HepG2 (cell line): ENCODE results near the gene BAZ2A. TPM values are rescaled to one million over a fixed set of nuclear protein-coding genes. Genes with fewer than 3 reads are reported as not detected.

ENCODE experiments used
- ARNT2 ChIP-seq: sonication (generic); formaldehyde crosslinking; IDR thresholded peaks from 2 replicates; pipeline ENCODE4 v1.8.0; 2022; ENCODE audit warnings: mild to moderate bottlenecking, low read depth, missing genetic modification reagents, moderate library complexity
- CBX2 ChIP-seq, 2 experiments: fragments of 200-600 bp in 1 of 2; sonication (generic); formaldehyde crosslinking in 1 of 2; IDR thresholded peaks; 2 replicates each; pipeline versions ENCODE4 v1.7.0 to v1.8.1; 2018 to 2022; ENCODE audit warnings: low read depth in 2 of 2, low read length in 1 of 2, mild to moderate bottlenecking in 1 of 2, missing genetic modification reagents in 1 of 2
- CSRNP2 ChIP-seq: sonication (generic); formaldehyde crosslinking; conservative IDR thresholded peaks from 2 replicates; pipeline ENCODE4 v1.8.0; 2022; ENCODE audit warnings: low read depth, missing genetic modification reagents
- ETV6 ChIP-seq: sonication (generic); formaldehyde crosslinking; conservative IDR thresholded peaks from 2 replicates; pipeline ENCODE4 v1.4.0; 2020; ENCODE audit warnings: missing genetic modification reagents
- FOXA1 ChIP-seq, 2 experiments: fragments of 450-650 bp in 1 of 2; sonication (generic) in 1 of 2; formaldehyde crosslinking in 1 of 2; IDR thresholded peaks; 2 replicates each; pipeline versions ENCODE4 v1.4.0 to v1.6.1; 2016 to 2020; ENCODE audit warnings: missing genetic modification reagents in 1 of 2
- HES4 ChIP-seq: sonication (generic); formaldehyde crosslinking; IDR thresholded peaks from 2 replicates; pipeline ENCODE4 v1.9.0; 2021; ENCODE audit warnings: mild to moderate bottlenecking, missing genetic modification reagents, borderline replicate concordance
- MED13 ChIP-seq: sonication (generic); formaldehyde crosslinking; IDR thresholded peaks from 2 replicates; pipeline ENCODE4 v1.5.0; 2020; ENCODE audit warnings: missing genetic modification reagents
- MEIS1 ChIP-seq: sonication (generic); formaldehyde crosslinking; IDR thresholded peaks from 2 replicates; pipeline ENCODE4 v1.9.0; 2021; ENCODE audit warnings: mild to moderate bottlenecking, missing genetic modification reagents, moderate library complexity, borderline replicate concordance
- POLR2A ChIP-seq, 2 experiments: IDR thresholded peaks; 2 replicates each; pipeline ENCODE4 v1.6.1; 2011; ENCODE audit warnings: low read depth in 2 of 2, low read length in 2 of 2, mild to moderate bottlenecking in 1 of 2, moderate library complexity in 1 of 2; ENCODE audit not compliant: insufficient read depth in 1 of 2
- PRPF4 ChIP-seq: fragments of 200-400 bp; formaldehyde crosslinking; IDR thresholded peaks from 2 replicates; pipeline ENCODE4 v1.6.1; 2016; ENCODE audit warnings: low read length, low read depth; ENCODE audit not compliant: poor library complexity, severe bottlenecking
- SIN3A ChIP-seq: IDR thresholded peaks from 2 replicates; pipeline ENCODE4 v1.6.1; 2011; ENCODE audit warnings: low read depth, mild to moderate bottlenecking, control low read depth, low read length, borderline replicate concordance
- STAT5B ChIP-seq: sonication (generic); formaldehyde crosslinking; IDR thresholded peaks from 2 replicates; pipeline ENCODE4 v1.4.0; 2020; ENCODE audit warnings: missing genetic modification reagents
- THRA ChIP-seq: sonication (generic); formaldehyde crosslinking; IDR thresholded peaks from 2 replicates; pipeline ENCODE4 v1.4.0; 2020; ENCODE audit warnings: missing genetic modification reagents, borderline replicate concordance
- ZFP37 ChIP-seq: sonication (generic); formaldehyde crosslinking; IDR thresholded peaks from 2 replicates; pipeline ENCODE4 v1.4.0; 2020; ENCODE audit warnings: missing genetic modification reagents, borderline replicate concordance
- ZGPAT ChIP-seq: IDR thresholded peaks from 2 replicates; pipeline ENCODE4 v1.6.1; 2016; ENCODE audit warnings: mild to moderate bottlenecking
- ZNF557 ChIP-seq: sonication (generic); formaldehyde crosslinking; IDR thresholded peaks from 2 replicates; pipeline ENCODE4 v1.4.0; 2020; ENCODE audit warnings: missing genetic modification reagents
- ZNF562 ChIP-seq: sonication (generic); formaldehyde crosslinking; IDR thresholded peaks from 2 replicates; pipeline ENCODE4 v1.8.0; 2022; ENCODE audit warnings: missing genetic modification reagents, borderline replicate concordance
- ZNF691 ChIP-seq: sonication (generic); formaldehyde crosslinking; IDR thresholded peaks from 2 replicates; pipeline ENCODE4 v1.4.0; 2020; ENCODE audit warnings: missing genetic modification reagents, low read depth, mild to moderate bottlenecking, borderline replicate concordance
- ZSCAN9 ChIP-seq: IDR thresholded peaks from 2 replicates; pipeline ENCODE4 v1.6.1; 2016; ENCODE audit warnings: borderline replicate concordance
- polyA plus RNA-seq, 8 experiments: library from polyadenylated mRNA; depleted of rRNA in 3 of 8; stranded (reverse) in 7 of 8; unstranded in 1 of 8; fragments of >200 nt; fragmentation: Illumina TruSeq in 4 of 8; extraction: Trizol in 4 of 8; gene quantifications; 2 replicates each; pipeline versions ENCODE4 v1.2.1 to v1.2.3, GENCODE V29; 2011 to 2016; ENCODE audit warnings: low read depth in 4 of 8, missing spikeins in 1 of 8, mixed read lengths in 1 of 8; ENCODE audit not compliant: insufficient read depth in 1 of 8
- total RNA-seq, 5 experiments: library from RNA; depleted of rRNA; stranded (reverse); fragments of >200 nt; fragmentation: Illumina TruSeq; extraction: Trizol; gene quantifications; 2 replicates each; pipeline ENCODE4 v1.2.3, GENCODE V29; 2016; ENCODE audit warnings: low read depth in 1 of 5
- TF ChIP-seq, protein P1 (sequence below): sonication (generic); formaldehyde crosslinking; IDR thresholded peaks from 2 replicates; pipeline ENCODE4; 2020; ENCODE audit warnings: missing genetic modification reagents, mild to moderate bottlenecking, borderline replicate concordance

The BAZ2A gene
- total and polyA plus RNA-seq, 2 of the 13 experiments (the other 11 are each of a cell fraction or from before 2014, with no cell fraction given): 21.8 to 73.5 TPM

- TF ChIP-seq ZFP37 (CRISPR knock-in tag): no peak
- no peak for TF ChIP-seq HES4 (CRISPR knock-in tag)
- peak; percentile 59; the same call in 1 of the 2 replicates for TF ChIP-seq SIN3A
- no peak for TF ChIP-seq FOXA1 (IDR thresholded peaks at IDR 0.05)
- TF ChIP-seq FOXA1 (CRISPR knock-in tag; IDR thresholded peaks at IDR 0.05): 0 out of 2 replicates have a peak, but pooled peaks have one; percentile 22
- peak; percentile 47; the same call in 1 of the 2 replicates for TF ChIP-seq ZNF691
- TF ChIP-seq THRA: no peak
- TF ChIP-seq STAT5B (CRISPR knock-in tag): no peak
- TF ChIP-seq, protein P1, sequence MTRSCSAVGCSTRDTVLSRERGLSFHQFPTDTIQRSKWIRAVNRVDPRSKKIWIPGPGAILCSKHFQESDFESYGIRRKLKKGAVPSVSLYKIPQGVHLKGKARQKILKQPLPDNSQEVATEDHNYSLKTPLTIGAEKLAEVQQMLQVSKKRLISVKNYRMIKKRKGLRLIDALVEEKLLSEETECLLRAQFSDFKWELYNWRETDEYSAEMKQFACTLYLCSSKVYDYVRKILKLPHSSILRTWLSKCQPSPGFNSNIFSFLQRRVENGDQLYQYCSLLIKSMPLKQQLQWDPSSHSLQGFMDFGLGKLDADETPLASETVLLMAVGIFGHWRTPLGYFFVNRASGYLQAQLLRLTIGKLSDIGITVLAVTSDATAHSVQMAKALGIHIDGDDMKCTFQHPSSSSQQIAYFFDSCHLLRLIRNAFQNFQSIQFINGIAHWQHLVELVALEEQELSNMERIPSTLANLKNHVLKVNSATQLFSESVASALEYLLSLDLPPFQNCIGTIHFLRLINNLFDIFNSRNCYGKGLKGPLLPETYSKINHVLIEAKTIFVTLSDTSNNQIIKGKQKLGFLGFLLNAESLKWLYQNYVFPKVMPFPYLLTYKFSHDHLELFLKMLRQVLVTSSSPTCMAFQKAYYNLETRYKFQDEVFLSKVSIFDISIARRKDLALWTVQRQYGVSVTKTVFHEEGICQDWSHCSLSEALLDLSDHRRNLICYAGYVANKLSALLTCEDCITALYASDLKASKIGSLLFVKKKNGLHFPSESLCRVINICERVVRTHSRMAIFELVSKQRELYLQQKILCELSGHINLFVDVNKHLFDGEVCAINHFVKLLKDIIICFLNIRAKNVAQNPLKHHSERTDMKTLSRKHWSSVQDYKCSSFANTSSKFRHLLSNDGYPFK (CRISPR knock-in tag): no peak
- TF ChIP-seq CSRNP2 (CRISPR knock-in tag): no peak
- 0 out of 2 replicates have a peak, but pooled peaks have one; percentile 26 for TF ChIP-seq ZGPAT (CRISPR knock-in tag)
- TF ChIP-seq ZNF557 (CRISPR knock-in tag): no peak
- peak; percentile 72; the same call in 1 of the 2 replicates for TF ChIP-seq ZSCAN9
- TF ChIP-seq PRPF4: no peak
- TF ChIP-seq POLR2A (IDR thresholded peaks at IDR 0.05; ENCODE audit: insufficient read depth in 1 of 2, low read depth in 2 of 2, low read length in 2 of 2): no peak
- TF ChIP-seq ETV6: 0 out of 2 replicates have a peak, but pooled peaks have one; percentile 22
- TF ChIP-seq ZNF562 (CRISPR knock-in tag): no peak
- TF ChIP-seq MEIS1: 0 out of 2 replicates have a peak, but pooled peaks have one; percentile 36
- TF ChIP-seq CBX2 (IDR thresholded peaks at IDR 0.05; ENCODE audit: low read depth, low read length): no peak
- TF ChIP-seq CBX2 (CRISPR knock-in tag; IDR thresholded peaks at IDR 0.05; ENCODE audit: low read depth): no peak
- no peak for TF ChIP-seq MED13
- TF ChIP-seq ARNT2 (CRISPR knock-in tag): no peak
These were observed 1.3 kb downstream of the BAZ2A start (continued) for GRCh38 chr12:56628671-56629458.
